Measurements from ENCODE around the gene CD86.
A peak's percentile ranks its signal among the peaks of the same experiment; 100 is the strongest.
"Not testable (repeated sequence)": the region's sequence is repeated elsewhere in the genome, so short reads cannot be mapped to it uniquely, and the experiment has no call there.

CD86 gene

DNA sequence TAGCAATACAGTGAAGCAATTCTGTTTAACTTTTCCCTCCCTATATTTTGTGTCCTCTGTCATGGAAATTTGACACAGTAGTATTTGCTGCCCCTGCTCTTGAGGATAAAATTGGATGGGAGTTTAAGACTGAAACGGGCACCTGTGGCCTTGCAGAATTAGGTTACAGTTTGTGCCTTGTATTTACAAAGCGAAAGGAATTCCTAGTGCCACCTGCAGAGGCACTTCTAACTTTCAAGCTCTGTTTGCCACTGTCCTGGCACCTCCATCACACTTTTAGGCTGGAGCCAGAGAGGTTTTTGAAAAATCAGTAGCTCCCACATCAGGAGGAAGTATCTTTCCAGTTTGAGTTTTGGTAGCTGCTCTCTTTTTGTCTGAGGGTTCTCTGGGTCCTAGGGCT is 39.5 kb downstream of the CD86 start:
- DNase-seq, result no peak

DNA sequence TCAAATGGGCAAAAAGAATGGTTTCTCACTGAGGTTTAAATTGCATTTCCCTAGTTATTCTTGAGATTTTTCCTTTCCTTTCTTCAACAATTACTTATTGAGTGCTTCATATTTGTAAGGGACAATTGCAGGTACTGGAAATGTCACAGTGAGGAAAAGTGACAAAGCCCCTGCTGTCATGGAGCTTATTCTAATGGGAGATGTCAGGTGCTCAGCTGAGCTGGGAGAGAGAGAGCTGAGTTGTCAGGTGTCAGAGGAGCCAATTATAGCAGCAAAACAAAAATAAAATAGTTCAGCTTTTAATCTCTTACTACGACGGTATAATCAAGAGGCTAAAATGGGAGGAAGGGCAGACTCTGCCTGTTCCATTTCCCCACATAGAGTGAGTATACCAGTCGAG is 42.0 kb downstream of the CD86 start:
- DNase-seq, result no peak

DNA sequence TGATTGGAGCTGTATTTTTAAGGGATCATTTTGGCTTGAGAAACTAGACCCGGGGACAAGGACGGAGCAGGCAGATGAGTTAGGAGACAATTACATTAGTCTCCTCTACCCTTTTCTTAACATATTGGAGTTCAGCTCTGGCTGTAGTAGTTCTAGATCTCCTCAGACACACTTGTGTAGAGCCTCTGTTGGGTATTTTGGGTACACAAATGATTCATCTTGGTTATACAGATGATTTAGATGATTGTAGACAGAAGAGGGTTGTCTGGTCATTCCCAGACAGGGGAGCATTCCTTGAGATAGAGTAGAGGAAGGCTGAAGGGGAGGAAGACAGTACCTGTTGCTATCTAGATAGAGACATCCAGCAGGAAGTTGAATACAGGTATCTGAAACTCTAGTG is 43.4 kb downstream of the CD86 start:
- no peak for DNase-seq

DNA sequence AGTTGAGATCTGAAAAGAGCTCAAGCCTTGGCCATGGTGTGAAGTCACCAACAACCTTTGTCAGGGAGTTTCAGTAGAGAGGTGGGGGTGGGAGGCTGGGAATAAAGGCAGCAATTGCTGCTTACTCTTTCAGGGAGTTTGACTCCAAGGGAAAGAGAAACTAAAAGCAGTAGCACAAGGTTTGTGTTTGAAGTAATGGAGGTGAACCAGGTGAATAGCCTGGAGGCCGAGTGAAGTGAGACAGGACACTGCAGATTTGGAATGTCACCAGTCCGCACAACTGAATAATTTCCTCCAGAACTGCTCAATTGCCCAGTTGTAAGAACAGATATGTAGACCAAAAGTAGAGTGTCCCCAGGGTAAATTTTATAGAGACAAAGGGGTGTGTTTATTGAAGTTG is 44.1 kb downstream of the CD86 start:
- no peak for DNase-seq

DNA sequence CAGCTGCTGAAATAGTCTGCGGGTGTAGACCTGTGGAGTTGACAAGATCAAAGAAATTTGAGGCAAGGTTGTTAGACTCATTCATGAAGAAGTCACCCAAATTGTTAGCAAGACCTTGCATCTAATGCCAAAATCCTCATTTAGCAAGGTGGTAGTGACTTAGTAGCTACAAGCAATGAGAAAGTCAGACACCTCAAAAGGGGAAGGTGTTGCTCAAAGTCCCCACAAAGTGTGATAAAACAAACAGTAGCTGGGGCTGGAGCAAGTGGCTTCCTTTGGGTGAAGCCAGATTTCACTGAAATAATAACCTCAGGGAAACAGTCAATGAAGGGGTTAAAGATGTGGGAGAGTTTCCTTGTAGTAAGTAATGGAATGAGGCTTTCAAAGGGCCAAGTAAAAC is 44.9 kb downstream of the CD86 start:
- no peak for DNase-seq

DNA sequence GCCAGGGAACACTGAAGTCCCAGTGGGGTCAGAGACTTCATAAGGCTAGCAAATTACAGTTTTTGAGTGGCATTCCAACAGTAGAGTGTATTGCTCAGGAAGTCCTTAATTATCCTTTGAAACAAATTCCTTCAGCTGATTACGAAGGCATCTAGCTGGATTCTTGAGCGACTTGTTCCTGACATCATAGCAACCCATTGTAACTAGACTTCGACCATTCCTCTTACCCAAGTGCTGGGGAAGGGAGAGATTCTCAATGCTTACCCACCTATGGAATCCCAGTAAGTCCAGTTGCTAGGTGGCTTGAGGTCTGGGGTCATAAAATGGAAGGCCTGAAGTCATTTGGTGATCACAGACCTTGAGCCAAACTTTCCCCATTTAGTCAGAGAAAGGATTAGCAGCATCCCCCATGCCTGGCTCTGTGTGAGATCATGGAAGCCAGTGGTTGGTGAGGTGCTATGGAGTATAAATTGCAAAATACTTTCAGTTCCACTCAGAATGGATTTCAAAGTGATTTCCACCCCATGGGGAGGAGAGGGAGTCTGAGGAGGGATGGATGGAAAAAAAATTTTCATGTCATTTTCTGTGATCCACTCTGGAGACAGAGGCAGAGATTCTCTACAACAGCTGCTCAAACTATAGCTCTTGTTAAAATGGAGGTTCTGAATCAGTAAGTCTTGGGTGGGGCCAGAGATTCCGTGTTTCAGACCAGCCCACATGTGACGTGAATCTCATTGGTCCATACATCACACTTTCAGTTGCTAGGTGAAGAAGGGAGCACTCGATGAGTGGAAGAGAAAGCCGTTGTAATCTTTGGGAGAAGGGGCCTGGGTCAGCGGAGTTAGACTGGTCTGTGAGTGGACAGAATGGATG is 45.7 kb downstream of the CD86 start:
- DNase-seq, result peak; percentile 4

DNA sequence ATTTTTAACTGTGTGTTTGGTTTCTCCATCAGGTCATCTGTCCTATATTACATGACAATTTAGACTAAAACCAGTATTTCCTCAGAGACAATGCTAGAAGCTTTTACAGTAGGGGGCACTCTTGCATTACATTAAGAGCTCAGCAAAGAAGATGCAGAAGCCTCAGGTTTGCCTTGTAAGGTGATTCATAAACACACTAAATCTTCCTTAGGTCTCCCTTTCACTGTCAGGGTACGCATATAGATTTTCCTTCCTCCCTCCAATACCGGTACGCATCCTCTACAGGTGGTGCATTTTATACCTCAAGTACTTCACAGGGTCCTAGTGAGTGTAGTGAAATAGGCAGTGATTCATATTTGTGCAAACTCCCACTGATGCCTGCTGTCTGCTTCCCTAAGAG is 46.5 kb downstream of the CD86 start:
- DNase-seq, result no peak

DNA sequence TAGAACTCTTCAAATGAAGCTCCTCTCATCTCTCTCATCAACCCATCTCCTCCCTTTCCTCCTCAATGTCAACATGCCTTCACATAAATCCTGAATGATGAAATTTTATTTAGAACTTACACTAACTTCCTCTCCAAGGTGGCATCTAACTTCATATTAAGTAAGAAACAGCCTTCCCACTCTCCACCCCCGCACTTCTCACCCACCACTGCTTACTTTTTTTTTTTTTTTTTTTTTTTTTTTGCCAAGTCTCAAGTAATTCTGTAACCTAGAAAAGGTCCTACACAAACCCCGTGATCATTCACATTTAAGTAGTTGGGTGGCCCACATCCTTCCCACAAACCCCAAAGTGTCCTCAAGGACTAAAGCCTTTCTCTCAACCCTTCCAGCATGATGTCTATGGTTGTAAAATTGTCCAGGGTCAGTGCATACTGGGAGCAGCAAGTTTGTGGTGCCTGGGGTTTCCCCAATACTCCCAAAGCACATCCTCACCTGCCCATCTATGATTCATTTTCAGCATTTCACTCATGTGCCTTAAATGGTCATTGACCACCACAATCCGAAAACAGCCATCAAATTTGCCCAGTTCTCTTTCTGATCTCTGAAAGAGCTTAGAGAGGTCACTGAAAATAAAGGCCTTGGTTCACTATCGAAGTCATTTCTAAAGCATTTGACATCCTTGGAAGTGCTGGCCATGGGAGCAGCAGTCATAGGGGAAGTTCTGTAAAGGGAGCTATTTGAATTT is 47.2 kb downstream of the CD86 start:
- DNase-seq, result no peak

DNA sequence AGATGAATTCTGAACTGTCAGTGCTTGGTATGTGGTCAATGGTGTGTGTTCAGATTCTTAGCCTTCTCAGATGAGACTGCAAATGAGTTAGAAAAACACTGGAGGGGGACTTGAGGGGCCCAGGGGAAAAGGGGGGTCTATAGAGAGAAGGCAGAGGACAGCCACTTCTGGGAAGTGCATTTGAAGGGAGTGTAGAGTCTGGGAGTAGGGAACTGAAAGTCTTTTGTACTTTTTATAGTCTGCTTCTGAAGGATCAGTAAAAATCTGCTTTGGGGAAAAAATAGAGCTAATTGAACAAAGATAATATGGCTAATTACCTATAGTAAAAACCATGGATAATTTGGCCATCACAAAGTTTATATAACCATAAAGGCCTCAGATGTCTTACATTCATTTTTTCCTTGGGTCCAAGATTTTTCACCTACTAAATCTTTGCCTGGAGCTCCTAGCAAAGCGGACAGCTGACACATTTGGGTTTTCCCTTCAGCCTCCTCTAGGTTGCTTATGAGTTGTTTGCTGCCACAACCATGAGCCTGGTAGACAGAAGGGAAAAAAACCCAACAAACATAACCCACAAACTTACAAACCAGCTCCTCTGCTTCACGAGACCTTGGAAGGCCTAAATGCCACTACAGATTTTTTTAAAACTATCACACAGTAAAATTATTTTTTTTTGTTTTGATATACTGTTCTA is 48.8 kb downstream of the CD86 start:
- no peak for DNase-seq

DNA sequence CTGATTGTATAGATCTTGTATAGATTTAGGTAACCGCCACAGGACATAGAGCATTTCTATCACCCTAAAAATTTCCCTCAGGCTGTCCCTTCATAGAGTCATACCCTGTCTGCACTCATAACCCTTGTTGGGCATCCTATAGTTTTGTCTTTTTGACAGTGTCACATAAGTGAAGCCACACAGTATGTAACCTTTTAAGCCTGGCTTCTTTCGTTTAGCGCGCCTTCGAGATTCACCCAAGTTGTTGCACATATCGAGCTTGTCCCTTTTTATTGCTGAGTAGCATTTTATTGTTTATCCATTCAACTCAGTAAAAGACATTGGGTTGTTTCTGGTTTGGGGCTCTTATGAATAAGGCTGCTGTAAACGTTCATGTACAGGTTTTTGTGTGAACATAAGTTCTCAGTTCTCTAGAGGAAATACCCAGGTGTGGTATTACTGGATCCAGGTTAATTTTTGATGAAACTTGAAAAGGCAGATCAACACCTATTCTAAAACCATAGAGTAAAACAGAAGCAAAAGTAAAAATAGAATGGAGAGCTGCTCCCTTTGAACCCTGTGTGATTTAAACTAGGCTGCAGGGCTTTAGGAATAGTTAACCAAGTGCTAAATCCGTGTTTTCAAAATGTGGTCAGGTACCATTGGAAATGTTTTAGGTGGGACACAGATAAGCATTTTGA is 49.5 kb downstream of the CD86 start:
- DNase-seq, result no peak

DNA sequence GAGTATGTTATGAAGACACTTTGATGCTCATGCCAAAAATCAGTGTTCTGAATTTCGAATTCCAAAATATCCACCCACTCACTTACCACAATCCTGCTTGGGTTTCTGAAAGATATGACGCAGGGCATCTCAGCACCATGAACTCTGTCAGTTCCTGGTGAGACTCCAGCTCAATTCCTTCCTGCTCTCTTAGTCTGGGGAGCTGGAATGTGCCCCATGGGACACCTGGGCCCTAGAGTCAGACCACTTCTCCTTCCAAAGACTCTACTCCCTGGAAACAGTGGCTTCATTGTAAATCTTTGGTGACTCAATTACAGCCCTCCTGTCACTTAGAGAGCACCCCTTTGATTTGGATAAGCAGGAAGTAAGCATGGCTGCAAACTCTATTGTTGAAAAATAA is 50.5 kb downstream of the CD86 start:
- no peak for DNase-seq

DNA sequence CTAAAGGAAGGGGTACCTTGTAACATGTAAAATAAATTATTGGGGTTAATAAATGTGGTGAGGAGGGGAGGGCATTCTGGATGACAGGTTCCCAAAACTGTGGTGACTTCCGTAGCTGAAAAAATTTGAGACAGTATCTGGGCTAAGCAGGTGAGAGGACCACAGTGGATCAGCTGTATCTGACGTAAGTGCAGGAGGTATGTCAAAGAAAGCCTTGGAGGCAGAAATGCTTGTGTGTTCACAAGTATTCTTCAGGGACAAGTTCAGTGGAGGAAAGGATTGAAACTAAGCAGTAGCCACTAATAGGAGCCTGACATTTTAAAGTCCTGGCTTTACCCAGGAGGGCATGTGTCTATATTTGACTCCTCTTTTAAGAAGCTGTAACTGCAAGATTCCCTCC is 52.0 kb downstream of the CD86 start:
- DNase-seq, result no peak

DNA sequence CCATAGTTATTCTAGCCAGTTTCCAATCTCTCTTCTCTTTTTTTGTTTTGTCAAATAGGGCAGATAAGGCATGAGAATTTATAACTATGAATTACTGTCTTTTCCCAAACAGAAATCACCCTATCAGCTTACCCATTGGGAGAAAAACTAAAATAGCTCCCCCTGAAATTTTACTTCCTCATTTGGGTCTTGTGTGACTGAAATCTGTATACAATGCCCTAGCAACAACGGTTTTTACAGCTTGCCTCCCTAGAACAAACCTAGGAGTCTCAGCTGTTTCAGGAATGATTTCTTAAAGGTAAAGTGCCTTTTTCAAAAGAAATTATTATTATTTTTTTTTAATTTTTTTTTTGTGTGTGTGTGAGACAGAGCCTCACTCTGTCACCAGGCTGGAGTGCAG is 56.8 kb downstream of the CD86 start:
- DNase-seq, result no peak

DNA sequence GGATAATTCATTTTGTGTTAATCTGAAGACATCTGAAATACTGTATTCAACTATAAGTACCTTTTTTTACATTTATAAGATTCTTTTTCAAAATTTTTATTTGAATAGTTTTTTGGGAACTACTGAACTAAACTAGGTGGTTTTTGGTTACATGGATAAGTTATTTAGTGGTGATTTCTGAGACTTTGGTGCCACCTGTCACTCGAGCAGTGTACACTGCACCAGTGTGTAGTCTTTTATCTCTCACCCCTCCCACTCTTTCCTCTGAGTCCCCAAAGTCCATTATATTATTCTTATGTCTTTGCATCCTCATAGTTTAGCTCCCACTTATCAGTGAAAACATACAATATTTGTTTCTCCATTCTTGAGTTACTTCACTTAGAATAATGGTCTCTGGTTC is 57.6 kb downstream of the CD86 start:
- DNase-seq, result no peak

DNA sequence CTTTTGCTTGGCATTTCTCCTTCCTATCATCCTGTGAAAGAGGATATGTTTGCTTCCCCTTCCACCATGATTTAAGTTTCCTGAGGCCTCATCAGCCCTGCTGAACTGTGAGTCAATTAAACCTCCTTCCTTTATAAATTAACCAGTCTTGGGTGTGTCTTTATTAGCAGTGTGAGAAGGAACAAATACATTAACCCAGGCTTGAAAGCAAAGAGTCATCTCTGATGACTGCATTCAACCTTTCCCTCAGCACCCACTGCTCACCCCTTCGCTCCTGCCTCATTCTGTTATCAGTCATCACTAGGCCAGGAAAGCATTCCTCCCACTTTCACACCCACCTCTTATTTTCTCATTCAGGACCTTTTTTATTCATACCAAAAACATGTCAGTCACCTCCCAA is 68.7 kb downstream of the CD86 start:
- DNase-seq, result no peak

DNA sequence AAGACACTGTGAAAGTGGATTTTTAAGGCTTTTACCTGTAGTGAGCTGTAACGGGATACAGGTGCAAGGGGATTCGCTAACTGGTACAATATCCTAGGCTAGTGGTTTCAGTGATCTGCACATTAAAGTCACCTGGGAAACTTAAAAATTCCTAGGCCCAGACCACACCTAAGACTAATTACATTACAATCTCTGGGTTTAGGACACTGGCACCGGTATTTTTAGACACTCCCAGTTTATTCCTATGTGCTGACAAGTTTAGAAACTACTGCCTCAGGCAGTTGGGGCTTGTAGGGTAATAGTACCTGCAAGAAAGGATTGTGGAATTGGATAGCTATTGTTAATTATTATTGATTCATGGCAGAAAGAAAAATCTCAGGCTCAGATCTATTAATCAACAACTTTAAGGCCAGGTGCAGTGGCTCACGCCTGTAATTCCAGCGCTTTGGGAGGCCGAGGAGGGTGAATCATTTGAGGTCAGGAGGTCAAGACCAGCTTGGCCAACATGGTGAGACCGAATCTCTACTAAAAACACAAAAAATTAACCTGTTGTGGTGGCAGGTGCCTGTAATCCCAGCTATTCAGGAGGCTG is 77.9 kb downstream of the CD86 start:
- no peak for DNase-seq

DNA sequence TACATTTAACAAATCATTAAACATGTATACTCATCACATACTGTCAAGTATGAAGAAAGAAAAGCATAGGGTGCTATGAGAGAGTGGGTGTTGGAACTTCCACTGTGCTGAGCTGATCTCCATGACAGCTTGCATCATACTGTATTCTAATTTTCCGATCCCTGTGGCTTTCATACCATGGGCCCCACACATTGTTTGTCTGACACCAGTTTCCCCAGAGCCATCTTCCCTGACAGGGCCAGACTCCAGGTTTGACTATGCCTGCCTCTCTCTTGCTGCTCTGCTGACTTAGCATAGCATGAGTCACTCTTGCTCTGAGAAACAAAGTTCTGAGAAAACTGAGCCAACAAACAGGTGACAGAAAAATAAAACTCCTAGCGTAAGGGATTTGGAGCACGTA is 91.3 kb downstream of the CD86 start:
- no peak for DNase-seq

DNA sequence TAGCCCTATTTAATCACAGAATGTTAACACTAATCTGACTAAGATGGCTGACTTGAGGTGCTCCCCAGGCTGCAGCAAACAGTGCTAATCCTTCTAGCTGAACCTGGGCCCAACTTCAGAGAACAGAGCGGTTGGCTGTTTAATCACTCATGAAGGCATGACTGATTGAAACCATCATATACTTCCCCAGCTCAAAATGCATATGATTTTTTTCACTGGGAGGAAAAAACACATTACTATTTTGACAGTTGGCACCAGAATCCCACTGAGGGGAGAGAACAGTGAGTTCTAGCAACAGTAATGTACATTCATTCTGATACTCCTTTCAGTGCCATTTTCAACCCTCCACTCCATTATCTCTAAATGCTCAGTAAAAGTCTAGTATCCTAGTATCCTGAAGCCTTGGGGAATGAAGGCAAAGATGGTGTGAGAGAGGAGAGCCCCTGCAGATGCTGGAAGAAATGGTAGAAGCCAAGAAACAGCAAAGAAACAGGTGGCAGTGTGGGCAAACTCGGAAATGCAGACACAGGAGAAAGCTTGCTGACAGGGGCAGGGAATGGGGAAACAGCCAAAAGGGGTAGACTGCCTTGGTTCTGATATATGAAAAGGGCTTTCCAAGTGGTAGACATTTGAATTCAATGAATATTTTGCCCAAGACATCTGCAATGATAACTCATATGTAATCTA is 93.9 kb downstream of the CD86 start:
- DNase-seq, result no peak

DNA sequence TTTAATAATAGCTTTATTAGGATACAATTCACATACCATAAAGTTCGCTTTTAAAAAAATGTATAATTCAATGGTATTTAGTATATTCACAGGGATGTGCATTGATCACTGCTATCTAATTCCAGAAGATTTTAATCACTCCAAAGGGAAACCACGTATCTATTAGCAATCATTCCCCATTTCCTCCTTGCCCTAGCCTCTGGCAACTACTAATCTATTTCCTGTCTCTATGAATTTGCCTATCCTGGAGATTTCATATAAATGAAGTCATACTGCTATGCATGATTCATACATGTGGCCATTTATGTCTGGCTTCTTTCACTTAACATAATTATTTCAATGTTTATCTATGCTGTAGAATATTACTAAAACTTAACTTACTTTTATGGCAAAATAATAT is 96.3 kb downstream of the CD86 start:
- no peak for DNase-seq

DNA sequence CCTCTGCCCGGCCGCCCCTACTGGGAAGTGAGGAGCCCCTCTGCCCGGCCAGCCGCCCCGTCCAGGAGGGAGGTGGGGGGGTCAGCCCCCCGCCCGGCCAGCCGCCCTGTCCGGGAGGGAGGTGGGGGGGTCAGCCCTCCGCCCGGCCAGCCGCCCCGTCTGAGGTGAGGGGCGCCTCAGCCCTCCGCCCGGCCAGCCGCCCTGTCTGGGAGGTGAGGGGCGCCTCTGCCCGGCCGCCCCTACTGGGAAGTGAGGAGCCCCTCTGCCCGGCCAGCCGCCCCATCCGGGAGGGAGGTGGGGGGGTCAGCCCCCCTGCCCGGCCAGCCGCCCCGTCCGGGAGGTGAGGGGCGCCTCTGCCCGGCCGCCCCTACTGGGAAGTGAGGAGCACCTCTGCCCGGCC is 109.8 kb downstream of the CD86 start:
- DNase-seq, result not testable (repeated sequence)

DNA sequence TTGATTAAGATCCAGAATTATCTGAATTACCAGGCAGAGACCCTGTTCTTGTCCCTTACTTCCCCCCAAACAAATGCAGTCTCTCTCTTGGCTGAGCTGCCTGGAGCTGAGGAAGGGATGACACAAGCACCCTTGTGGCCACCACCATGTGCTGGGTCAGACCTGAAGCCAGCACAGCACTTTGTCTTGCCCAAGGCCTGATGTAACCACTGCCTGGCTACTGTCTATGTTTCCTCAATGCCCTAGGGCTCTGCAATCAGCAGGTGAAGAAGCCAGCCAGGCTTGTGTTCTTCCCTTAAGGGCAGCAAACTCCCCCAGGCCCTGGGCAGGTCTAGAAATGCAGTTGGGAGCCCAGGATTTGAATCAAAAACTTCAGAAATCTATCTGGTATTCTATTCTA is 112.5 kb downstream of the CD86 start:
- DNase-seq, result no peak

DNA sequence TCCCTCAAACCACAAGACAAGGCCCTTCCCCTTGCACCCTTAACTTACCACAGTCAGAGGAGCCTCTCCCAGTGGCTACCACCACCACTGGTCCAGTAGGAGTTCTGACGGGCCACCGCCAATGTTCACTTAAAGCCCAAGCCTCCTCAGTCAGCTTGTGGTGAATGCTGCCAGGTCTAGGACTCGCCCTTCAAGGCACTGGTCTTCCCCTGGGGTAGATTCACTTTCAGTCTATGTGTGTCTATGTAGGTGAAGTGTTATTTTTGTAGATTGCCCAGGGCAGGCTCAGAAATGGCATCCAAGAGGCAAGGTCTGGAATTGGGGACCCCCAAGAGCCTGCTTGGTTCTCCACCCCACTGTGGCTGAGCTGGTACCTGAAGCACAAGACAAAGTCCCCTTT is 112.9 kb downstream of the CD86 start:
- no peak for DNase-seq

Data from CD4-positive, alpha-beta T cell treated with Interleukin-6 for 4 hours (primary cell).